Superior temporal gyrus (tissue), 1 donor: ENCODE measurements around the gene GALNT9.
A peak's percentile ranks its signal among the peaks of the same experiment; 100 is the strongest.
"Not testable (repeated sequence)": the region's sequence is repeated elsewhere in the genome, so short reads cannot be mapped to it uniquely, and the experiment has no call there.

Experiments
- DNase-seq: peaks from one replicate; pipeline ENCODE4 v3.0.0-alpha.2; 2016; ENCODE audit errors: extremely low spot score

Gene GALNT9

DNA sequence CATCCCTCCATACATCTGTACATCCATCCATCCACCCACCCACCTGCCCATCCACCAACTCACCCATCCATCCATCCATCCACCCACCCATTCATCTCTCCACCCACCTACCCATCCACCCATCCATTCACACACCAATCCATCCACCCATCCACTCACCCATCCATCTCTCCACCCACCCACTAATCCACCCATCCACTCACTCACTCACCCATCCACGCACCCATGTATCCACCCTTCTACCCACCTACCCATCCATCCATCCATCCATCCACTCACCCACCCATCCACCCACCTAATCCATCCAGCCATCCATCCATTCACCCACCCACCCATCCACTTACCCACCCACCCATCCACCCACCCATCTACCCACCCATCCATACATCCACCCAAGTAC is 16.2 kb downstream of the GALNT9 start:
- DNase-seq: no peak

DNA sequence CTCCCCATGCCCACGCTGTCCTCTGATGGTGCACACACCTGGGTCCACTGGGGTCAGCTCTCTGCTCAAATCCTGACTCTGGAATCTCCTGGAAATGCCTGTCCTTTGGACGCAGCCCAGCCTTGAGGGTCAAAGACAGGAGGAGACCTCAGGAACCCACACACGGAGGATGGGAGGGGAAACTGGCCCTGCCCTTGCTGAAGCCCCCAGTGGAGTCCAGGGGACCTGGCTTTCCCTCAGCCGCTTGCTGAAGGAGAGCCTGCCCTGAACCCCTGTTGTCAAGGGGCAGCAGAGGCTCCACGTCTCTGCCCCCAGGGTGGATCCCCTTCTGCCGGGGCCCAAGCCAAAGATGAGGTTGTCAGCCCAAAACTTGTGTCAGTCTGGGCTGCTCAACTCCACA is 16.9 kb downstream of the GALNT9 start:
- DNase-seq: no peak

DNA sequence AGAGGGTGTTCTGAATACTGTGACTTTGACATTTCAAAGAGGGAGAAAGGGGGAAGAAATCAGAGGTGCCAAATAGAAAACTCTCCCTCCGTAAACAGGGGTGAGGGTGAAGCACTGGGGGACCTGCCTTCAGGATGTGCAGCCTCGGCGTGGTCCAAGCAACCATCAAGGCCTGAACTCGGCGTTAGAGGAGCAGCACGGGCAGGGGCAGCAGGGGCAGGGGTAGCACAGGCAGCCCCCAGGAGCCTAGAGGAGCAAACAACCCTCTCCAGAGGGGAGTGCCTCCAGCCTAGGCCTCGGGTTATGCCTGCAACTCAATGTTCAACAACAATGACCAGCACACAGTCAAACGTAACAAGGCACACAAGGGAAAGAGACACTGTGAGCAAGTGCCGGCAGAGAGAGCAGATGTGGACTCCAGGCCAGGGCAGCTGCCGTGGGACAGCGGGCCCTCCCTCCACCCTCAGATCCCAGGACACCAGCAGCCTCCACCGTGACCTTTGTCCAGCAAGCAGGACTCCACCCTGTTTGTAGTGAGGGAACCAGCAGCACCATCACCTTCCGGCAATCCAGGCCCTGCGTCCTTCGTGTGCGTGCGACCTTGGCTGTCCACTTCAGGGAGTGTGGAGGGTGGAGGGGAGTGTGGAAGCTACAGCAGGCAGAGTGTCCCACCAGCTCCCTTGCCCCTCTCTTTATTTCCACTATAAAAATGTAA is 18.0 kb downstream of the GALNT9 start:
- DNase-seq: no peak

DNA sequence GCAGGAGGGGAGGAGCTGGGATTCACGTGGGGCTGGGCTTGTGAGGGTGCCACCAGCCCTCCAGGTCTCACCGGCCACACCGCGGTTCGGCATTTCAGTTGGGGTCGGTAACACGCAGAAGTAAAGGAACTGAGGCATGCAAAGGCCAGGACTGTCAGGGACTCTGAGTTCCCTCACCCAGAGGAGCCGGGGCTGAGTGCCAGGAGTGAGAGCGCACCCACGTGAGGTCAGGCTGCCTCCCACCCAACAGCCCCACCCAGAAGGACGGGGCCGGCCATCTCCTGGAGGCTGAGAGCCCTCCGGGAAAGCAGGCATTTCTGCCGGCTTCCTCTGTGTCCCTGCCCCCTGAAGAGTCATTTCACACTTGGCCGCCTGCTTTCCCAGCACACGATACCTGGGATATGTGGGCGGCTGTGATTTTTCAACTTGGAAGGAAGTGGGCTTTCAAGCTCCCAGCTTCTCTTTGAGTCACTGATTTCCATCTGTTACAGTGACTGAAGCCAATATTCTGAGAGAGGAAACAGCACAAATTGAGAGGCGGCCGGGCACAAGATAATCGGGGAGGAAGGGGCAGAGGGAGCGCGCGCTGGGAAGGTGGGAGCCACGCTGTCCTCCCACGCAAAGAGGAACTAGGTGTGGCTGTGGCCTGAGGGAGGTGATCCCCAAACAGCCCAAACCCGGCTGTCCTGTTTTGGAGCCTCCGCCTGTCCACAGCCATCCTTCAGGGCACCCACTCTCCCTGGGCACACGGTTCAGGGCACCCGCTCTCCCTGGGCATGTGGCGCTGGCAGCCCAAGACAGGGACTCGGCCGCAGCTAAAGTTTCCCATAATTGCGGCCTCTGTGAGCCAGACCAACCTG is 19.0 kb downstream of the GALNT9 start:
- peak; percentile 68 for DNase-seq

DNA sequence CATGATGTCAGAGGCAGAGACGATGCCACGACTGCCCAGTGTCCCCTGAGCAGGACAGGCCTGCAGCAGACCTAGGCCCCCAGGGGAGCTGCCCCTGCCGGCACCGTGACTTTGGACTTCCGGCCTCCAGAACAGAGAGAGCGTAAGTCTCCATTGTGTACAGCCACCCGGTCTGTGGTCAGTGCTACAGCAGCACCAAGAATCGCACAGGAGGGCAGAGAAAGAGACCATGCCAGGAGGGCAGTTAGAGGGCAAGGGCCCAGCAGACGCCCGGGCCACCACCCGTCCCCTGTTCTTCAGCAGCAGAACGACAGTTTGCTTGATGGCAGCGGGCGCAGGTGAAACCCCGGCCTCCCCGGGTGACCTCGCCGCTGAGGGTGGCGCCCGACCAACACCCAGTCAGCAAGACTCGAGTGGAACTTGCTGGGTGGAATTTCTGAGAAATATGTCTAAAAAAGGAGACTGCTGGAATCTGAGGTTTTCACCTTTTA is 19.7 kb downstream of the GALNT9 start:
- DNase-seq: no peak

DNA sequence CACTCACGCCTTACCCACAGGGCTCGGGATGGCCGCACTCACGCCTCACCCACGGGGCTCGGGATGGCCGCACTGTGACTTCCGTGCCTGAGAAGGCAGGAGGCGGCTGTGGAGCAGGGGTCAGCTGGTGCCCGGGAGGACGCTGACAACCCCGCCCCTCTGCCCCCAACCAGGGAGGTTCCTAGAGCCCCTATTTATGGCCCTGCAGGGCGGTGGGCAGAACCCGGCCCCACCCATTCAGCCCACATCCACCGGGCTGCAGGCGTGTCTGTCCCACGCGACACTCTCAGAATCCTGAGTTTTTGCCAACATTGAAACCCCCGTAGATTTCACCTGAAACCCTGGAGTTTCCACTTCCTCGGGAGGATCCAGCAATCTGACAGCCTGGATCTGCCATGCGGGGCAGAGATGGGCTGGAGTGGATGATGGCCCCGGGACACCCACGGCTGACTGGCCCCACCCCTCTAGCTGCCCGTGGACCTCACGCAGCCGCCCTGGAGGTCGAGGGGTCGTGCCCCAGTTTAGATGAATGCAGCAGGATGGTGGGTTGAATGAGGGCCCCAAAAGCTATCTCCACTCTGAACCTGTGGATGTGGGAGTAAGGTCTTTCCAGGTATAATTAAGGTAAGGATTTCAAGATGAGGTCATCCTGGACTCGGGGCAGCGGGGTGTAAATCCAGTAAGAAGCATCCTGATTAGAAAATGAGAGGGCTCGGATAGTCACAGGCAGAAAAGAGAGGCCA is 20.4 kb downstream of the GALNT9 start:
- DNase-seq: no peak

DNA sequence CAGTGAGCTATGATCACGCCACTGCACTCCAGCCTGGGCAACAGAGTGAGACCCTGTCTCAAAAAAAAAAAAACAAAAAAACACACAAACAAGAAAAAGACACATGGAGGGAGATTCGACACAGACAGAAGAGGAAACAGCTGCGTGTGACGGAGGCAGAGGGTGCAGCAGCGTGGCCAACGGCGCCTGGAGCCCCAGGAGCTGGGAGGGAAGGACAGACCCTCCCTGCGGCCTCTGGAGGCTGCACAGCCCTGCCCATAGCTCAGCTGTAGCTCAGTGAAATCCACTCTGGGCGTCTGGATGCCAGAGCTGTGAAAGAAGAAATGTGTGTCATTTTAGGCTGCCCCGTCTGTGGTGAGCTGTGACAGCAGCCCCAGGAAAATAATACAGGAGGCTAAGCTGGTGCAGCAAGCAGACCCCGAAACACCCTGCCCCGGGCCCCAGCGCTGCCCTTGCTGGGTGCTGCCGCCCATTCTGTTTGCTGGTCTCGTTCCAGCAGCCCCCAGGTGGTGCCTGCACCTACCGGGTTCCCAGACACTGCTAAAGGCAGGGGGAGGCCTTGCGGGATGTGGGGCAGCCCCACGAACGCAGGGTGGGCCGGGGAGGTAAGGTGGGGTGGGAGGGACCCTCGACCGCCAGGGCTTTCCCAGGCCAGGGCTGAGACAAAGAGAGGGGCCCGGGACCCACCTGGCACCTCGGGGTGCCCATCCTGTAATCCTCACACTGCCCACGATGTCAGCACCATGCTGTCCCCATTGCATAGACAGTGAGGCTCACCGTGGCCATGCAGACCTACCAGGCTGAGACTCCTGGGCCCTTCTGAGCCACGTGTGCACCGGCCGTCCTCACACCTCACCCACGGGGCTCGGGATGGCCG is 21.2 kb downstream of the GALNT9 start:
- no peak for DNase-seq

DNA sequence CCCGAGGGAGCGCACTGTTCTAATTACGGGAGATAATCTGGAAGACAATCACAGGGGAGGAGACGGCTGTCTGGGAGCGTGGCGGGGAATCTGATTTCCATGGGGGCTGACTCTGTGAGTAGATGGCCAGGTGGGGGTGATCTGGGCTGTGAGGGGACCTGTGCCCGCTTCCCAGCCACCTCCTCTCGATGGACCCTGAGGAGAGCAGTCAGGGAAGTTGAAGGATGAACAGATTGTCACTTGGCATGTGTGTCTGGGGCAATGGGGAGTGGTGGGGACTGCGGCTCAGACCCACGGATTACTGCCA is 22.6 kb downstream of the GALNT9 start:
- DNase-seq: no peak

DNA sequence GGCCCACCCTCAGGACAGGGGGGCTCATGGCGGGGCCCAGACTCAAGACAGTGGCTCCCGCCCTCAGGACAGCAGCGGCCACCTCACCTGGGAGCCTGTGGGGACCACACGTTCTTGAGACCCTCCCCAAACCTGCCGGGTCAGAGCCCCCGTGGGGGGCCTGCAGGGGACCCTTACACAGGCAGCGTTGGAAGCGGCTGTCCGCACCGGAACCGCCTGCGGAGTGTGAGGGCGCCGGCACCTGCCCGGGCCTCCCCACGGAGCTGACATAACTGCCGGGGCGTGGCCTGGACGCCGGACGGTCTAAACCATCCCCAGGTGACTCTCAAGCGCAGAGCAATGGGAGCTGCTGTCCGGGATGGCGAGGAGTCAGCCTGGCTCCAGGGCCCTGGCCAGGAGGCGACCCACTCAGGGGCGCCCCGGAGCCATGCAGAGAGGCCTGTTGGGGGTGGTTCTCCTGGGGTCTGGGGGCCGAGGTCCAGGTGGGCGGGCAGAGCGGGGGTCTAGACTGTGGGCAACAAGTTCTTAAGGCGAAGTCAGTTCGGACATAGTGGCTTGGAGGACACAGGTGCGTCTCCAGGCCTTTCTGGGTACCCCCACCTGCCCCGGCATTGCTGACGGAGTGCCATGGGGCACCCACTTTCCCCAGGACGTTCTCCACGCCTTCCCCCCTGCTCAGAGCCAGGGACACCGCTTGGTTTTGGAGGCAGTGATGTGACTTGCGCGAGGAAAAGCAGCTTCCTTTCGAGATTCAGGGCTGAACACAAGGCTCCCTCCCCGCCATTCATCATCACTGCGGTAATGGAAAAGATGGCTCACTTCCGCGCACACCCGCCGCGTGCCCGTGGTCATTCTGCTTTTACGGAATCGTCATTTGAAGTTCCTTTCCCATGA is 23.2 kb downstream of the GALNT9 start:
- DNase-seq: no peak

DNA sequence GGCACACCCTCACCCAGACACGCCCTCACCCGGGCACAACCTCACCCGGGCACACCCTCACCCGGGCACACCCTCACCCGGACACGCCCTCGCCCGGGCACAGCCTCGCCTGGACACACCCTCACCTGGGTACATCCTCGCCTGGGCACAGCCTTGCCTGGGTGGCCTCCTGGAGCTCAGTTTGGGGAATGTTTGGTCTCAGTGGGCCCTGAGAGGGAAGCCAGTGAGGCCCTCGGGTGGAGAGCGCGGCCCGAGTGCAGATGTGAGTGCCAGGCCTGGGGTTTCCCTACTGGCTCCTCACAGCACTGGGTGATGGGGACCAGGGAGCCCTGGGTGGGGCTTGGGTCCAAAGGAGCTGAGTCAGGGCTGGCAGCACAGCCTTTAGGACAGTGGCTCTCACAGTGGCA is 23.8 kb downstream of the GALNT9 start:
- DNase-seq: no peak

DNA sequence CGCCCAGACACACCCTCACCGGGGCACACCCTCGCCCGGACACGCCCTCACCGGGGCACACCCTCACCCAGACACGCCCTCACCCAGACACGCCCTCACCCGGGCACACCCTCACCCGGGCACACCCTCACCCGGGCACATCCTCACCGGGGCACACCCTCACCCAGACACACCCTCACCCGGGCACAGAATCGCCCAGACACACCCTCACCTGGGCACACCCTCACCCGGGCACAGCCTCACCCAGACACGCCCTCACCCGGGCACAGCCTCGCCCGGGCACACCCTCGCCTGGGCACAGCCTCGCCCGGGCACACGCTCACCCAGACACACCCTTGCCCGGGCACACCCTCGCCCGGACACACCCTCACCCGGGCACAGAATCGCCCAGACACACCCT is 24.5 kb downstream of the GALNT9 start:
- not testable (repeated sequence) for DNase-seq

DNA sequence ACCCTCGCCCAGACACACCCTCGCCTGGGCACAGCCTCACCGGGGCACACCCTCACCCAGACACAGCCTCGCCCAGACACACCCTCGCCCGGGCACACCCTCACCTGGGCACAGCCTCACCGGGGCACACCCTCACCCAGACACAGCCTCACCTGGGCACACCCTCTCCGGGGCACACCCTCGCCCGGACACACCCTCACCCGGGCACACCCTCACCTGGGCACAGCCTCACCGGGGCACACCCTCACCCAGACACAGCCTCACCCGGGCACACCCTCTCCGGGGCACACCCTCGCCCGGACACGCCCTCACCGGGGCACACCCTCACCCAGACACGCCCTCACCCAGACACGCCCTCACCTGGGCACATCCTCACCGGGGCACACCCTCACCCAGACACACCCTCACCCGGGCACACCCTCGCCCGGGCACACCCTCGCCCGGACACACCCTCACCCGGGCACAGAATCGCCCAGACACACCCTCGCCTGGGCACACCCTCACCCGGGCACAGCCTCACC is 25.5 kb downstream of the GALNT9 start:
- not testable (repeated sequence) for DNase-seq

DNA sequence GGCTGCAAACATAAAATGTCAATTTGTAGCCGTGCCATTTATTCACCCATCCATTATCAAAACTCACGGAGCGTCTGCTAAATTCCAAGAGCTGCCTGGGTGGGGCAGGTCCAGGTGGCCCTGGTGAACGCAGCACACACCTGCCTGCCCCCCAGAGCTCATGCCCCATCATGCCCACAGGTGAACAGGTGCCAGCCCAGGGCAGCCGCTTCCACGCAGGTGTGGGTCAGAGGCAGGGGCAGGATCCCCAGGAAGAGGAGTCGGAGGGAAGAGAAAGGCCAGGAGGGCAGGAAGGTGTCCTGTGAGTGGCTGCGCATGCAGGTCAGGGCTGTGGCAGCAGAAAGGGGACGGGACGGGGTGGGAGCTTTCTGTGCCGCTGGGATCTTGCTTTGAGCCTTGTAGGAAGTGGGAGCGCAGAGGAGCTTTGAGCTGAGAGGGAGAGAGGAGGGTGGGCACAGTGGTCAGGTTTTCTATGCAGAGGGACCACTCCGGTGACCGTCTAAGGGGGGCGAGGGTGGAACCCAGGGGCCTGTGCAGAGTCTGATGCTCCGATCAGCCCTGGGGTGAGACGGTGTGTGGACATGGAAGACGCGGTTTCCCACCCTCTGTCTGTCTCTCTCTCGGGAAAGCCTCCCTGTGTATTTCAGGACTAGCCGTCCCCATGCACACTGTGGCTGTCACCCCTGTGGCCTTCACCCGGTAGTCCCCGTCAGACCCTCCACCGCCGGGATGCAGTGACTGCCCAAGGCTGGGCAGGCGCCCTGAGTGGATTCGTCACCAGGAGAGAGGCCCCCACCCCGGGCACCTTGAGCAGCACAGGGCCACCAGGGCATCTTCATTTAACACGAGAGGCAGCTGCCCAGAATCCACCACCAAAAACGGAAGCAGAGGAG is 26.7 kb downstream of the GALNT9 start:
- no peak for DNase-seq

DNA sequence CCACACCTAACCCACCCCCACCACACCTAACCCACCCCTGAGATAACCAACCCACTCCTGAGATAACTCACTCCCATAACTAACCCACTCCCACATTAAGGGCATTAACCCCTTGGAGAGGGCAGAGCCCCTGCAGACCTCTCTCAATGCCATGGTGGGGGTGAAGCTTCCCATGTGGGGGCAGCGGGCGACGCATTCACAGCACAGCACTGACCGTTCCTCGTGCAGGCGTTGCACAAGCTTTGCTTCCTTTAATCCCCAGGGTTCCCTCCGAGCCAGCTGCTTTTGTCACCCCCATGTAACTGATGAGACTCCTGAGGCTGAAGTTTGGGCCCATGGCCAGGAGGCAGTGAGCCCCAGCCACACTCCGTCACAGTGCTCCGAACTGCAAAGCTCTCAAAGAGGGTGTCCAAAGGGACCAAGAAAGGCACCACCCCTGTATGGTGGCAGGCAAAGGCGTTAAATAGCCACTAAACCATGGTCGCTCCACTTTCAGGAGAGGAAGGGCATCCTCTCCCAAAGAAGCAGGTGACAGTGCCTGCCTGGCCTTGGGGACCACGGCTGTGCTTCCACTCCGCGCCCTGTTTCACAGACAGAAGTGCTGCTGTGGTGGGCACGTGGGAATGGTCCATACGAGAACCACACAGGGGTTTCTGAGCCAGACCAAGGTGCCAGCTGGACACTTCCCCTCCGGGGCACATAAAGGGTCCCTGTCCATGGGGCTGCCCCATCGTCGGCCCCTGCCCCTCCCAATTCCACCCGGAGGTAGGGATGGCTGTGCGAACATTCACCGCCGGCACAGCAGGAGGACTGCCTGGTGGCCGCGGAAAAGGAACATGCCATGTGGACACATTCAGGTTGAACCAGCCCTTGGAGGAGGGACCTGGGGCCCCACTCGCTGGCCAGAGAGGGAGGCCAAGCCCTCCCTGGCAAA is 28.3 kb downstream of the GALNT9 start:
- DNase-seq: no peak

DNA sequence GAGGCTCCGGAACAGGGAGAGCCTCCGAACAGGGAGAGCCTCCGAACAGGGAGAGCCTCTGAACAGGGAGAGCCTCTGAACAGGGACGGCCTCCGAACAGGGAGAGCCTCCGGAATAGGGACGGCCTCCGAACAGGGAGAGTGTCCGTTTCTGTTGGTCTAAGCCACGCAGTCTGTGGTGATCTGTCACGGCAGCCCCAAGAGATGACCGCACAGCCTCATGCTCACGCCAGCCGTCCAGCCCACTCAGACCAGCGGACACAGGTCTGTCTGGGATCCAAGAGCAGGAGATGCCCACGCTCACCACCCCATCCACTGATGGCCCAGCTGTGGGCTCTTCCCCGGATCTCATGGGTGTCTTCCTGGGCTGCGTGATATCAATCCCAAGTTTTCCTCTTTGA is 33.3 kb downstream of the GALNT9 start:
- no peak for DNase-seq

DNA sequence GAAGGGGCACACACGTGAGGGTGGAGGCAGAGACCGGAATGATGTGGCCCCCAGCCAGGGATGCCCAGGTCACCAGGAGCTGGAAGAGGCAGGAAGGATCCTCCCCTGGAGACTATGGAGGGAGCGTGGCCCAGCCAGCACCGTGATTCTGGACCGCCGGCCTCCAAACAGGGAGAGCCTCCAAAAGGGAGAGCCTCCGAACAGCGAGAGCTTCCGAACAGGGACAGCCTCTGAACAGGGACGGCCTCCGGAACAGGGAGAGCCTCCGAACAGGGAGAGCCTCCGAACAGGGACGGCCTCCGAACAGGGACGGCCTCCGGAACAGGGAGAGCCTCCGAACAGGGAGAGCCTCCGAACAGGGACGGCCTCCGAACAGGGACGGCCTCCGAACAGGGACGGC is 33.8 kb downstream of the GALNT9 start:
- not testable (repeated sequence) for DNase-seq

DNA sequence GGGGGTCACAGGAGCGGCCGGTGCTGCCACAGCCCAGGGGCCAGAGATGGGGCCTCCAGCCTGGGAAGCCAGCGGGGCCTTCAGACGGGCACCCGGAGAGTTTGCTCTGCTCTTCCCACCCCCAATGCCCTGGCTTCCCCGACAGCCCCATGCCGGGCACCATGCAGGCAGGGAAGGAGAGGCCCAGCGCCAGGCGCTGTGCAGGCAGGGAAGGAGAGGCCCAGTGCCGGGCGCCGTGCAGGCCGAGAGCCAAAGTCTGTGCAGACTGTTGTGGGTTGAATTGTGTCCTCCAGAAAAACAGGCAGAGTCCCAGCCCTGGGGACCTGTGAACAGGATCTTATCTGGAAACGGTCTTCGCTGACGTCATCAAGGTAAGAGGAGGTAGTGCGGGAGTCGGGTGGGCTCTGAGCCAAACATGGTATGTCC is 34.3 kb downstream of the GALNT9 start:
- DNase-seq: no peak
